ENCODE results near the gene TLK2. TPM values are rescaled to one million over a fixed set of nuclear protein-coding genes. Genes with fewer than 3 reads are reported as not detected.
"Not testable (repeated sequence)": the region's sequence is repeated elsewhere in the genome, so short reads cannot be mapped to it uniquely, and the experiment has no call there.

TLK2 gene
- polyA plus RNA-seq, 1 of the 3 experiments (the other 2 are of a cell fraction): 51.9 TPM

DNA sequence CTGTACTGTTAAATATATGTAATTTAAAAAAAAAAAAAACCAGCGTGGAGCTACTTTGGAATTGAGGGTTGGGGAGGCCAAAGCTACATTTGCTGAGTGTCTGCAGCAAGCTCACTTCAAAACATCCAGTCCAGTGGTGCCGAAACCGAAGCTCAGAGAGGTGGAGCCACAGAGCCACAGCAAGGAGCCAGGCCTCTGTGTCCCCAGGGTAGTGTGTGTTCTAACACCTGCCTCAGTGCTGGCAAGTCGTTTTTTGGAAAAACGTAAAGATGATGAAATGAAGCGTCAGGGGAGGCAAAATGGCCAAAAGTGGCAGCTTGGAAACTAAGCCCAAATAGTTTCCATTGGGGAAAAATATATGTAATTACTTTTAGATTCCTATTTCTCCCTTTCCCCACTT, 112.7 kb downstream of the TLK2 start (continued):
- TF ChIP-seq MXI1 (IDR thresholded peaks at IDR 0.05; ENCODE audit: low read depth, low read length) (no peak), POLR2AphosphoS5 (IDR thresholded peaks at IDR 0.05; ENCODE audit: low read depth, low read length) (no peak), NFIC (IDR thresholded peaks at IDR 0.05; ENCODE audit: borderline replicate concordance) (no peak)
- TF ChIP-seq, protein P1, sequence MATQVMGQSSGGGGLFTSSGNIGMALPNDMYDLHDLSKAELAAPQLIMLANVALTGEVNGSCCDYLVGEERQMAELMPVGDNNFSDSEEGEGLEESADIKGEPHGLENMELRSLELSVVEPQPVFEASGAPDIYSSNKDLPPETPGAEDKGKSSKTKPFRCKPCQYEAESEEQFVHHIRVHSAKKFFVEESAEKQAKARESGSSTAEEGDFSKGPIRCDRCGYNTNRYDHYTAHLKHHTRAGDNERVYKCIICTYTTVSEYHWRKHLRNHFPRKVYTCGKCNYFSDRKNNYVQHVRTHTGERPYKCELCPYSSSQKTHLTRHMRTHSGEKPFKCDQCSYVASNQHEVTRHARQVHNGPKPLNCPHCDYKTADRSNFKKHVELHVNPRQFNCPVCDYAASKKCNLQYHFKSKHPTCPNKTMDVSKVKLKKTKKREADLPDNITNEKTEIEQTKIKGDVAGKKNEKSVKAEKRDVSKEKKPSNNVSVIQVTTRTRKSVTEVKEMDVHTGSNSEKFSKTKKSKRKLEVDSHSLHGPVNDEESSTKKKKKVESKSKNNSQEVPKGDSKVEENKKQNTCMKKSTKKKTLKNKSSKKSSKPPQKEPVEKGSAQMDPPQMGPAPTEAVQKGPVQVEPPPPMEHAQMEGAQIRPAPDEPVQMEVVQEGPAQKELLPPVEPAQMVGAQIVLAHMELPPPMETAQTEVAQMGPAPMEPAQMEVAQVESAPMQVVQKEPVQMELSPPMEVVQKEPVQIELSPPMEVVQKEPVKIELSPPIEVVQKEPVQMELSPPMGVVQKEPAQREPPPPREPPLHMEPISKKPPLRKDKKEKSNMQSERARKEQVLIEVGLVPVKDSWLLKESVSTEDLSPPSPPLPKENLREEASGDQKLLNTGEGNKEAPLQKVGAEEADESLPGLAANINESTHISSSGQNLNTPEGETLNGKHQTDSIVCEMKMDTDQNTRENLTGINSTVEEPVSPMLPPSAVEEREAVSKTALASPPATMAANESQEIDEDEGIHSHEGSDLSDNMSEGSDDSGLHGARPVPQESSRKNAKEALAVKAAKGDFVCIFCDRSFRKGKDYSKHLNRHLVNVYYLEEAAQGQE (IDR thresholded peaks at IDR 0.05; ENCODE audit: low read depth, low read length): no peak
- TF ChIP-seq, protein P2, sequence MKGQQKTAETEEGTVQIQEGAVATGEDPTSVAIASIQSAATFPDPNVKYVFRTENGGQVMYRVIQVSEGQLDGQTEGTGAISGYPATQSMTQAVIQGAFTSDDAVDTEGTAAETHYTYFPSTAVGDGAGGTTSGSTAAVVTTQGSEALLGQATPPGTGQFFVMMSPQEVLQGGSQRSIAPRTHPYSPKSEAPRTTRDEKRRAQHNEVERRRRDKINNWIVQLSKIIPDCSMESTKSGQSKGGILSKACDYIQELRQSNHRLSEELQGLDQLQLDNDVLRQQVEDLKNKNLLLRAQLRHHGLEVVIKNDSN (IDR thresholded peaks at IDR 0.05; ENCODE audit: borderline replicate concordance, low read depth): no peak

DNA sequence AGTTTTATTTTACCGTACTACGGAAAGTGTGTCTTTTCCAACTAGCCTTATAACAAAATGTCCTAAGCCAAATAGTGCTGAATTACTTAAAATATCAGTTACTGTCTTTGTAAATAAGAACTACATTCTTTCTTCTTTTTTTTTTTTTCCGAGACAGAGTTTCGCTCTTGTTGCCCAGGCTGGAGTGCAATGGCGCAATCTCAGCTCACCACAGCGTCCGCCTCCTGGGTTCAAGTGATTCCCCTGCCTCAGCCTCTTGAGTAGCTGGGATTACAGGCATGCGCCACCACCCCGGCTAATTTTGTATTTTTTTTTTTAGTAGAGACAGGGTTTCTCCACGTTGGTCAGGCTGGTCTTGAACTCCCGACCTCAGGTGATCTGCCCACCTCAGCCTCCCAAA, 113.2 kb downstream of the TLK2 start:
- H3K4me3 ChIP-seq (ENCODE audit: low read depth in 2 of 2, low read length in 1 of 2); H2AFZ ChIP-seq (ENCODE audit: low read depth); H4K20me1 ChIP-seq (ENCODE audit: insufficient read depth); H3K9ac ChIP-seq; H3K27me3 ChIP-seq (ENCODE audit: insufficient read depth); H3K27ac ChIP-seq (ENCODE audit: low read depth in 2 of 2, low read length in 1 of 2); H3K4me2 ChIP-seq; POLR2A ChIA-PET; DNase-seq; H3K4me1 ChIP-seq (ENCODE audit: control insufficient read depth in 1 of 2, insufficient read depth in 2 of 2, low read depth in 1 of 2, low read length in 1 of 2); H3K9me3 ChIP-seq; H3K9me2 ChIP-seq: not testable (repeated sequence)
- peaks cover 31 to 62% of the 10 kb centered on the region in 2 experiments for H3K36me3 ChIP-seq (replicated peaks in 1 of 2; ENCODE audit: control insufficient read depth in 1 of 2, insufficient read depth in 2 of 2, low read length in 1 of 2)
- H3F3A ChIP-seq (replicated peaks; ENCODE audit: insufficient read depth): peaks cover 20% of the 10 kb centered on the region
- H3K79me2 ChIP-seq (ENCODE audit: insufficient read depth): peaks cover 24% of the 10 kb centered on the region; the same call in 1 of the 2 replicates
- CTCF ChIA-PET: interaction anchor here (0.8 to 2.7 kb wide), 3 partner anchors 15 to 81 kb away, joined by 3 to 6 read pairs (median 5); no protein-coding TSS in a partner anchor
- WGBS (ENCODE audit: low lambda C conversion rate): 86% methylated on average over 11 of the region's 11 CpGs

DNA sequence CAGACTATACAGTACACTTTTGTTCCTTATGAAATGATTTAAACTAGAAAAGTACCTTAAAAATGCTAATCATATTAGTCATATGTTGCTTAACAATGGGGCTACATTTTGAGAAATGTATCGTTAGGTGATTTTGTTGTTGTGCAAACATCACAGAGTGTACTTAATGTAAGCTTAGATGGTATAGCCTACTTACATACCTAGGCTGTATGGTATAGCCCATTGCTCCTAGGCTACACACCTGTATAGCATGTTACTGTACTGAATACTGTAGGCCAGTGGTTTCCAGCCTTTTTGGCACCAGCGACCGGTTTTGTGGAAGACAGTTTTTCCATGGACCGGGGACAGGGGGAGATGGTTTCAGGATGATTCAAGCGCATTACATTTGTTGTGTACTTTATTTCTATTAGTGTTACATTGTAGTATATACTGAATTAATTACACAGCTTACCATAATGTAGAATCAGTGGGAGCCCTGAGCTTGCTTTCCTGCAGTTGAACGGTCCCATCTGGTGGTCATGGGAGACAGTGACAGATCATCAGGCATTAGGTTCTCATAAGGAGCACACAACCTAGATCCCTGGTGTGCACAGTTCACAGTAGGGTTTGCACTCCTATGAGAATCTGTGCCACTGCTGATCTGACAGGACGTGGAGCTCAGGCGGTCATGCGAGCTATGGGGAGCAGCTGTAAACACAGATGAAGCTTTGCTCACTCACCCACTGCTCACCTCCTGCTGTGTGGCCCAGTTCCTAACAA, 113.9 kb downstream of the TLK2 start:
- 90% methylated on average over 9 of the region's 9 CpGs for WGBS (ENCODE audit: low lambda C conversion rate)
- no peak for DNase-seq
- peaks cover 20% of the 10 kb centered on the region for H3F3A ChIP-seq (replicated peaks; ENCODE audit: insufficient read depth)
- H3K4me3 ChIP-seq (ENCODE audit: low read depth in 2 of 2, low read length in 1 of 2): no peak overlapping the region
- no peak overlapping the region for H3K4me2 ChIP-seq
- H2AFZ ChIP-seq (ENCODE audit: low read depth): no peak overlapping the region
- H3K9ac ChIP-seq: no peak overlapping the region
- peaks cover 31 to 62% of the 10 kb centered on the region in 2 experiments for H3K36me3 ChIP-seq (replicated peaks in 1 of 2; ENCODE audit: control insufficient read depth in 1 of 2, insufficient read depth in 2 of 2, low read length in 1 of 2)
- H3K27me3 ChIP-seq (ENCODE audit: insufficient read depth): no peaks in the 10 kb centered on the region
- H4K20me1 ChIP-seq (ENCODE audit: insufficient read depth): no peaks in the 10 kb centered on the region
- ChIA-PET POLR2A (no interaction called here), CTCF (interaction anchor here (0.6 to 2.7 kb wide), 11 partner anchors 11 to 171 kb away, joined by 3 to 6 read pairs (median 3); no protein-coding TSS in a partner anchor)
- H3K9me2 ChIP-seq: no peaks in the 10 kb centered on the region
- no peaks in the 10 kb centered on the region; a peak in 2 of 4 replicates for H3K4me1 ChIP-seq (ENCODE audit: control insufficient read depth in 1 of 2, insufficient read depth in 2 of 2, low read depth in 1 of 2, low read length in 1 of 2)
- 0 out of 2 replicates have a peak, but pooled peaks cover 3% of the 10 kb centered on the region for H3K9me3 ChIP-seq
- H3K79me2 ChIP-seq (ENCODE audit: insufficient read depth): peaks cover 25% of the 10 kb centered on the region
- TF ChIP-seq RFX5 (IDR thresholded peaks at IDR 0.05; ENCODE audit: low read length) (no peak), NRF1 (IDR thresholded peaks at IDR 0.05; ENCODE audit: low read depth, low read length) (no peak), TCF12 (IDR thresholded peaks at IDR 0.05) (no peak), GABPA (IDR thresholded peaks at IDR 0.05; ENCODE audit: low read depth) (no peak), RAD21 (IDR thresholded peaks at IDR 0.05; ENCODE audit: low read length) (peak; percentile 41), RXRA (IDR thresholded peaks at IDR 0.05; ENCODE audit: borderline replicate concordance, low read depth) (no peak), NFIC (IDR thresholded peaks at IDR 0.05; ENCODE audit: borderline replicate concordance) (no peak)
- TF ChIP-seq, protein P3, sequence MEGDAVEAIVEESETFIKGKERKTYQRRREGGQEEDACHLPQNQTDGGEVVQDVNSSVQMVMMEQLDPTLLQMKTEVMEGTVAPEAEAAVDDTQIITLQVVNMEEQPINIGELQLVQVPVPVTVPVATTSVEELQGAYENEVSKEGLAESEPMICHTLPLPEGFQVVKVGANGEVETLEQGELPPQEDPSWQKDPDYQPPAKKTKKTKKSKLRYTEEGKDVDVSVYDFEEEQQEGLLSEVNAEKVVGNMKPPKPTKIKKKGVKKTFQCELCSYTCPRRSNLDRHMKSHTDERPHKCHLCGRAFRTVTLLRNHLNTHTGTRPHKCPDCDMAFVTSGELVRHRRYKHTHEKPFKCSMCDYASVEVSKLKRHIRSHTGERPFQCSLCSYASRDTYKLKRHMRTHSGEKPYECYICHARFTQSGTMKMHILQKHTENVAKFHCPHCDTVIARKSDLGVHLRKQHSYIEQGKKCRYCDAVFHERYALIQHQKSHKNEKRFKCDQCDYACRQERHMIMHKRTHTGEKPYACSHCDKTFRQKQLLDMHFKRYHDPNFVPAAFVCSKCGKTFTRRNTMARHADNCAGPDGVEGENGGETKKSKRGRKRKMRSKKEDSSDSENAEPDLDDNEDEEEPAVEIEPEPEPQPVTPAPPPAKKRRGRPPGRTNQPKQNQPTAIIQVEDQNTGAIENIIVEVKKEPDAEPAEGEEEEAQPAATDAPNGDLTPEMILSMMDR (IDR thresholded peaks at IDR 0.05): peak; percentile 60
- TF ChIP-seq, protein P2 (IDR thresholded peaks at IDR 0.05; ENCODE audit: borderline replicate concordance, low read depth): no peak
- H3K27ac ChIP-seq (ENCODE audit: low read depth in 2 of 2, low read length in 1 of 2): no peak overlapping the region

Data from SK-N-SH (cell line).